ENCODE measurements around the gene ALKBH5. TPM values are rescaled to one million over a fixed set of nuclear protein-coding genes. Genes with fewer than 3 reads are reported as not detected.

The ALKBH5 gene
- total and polyA plus RNA-seq, 2 experiments from 2014 or later: 32.2 to 117 TPM

DNA sequence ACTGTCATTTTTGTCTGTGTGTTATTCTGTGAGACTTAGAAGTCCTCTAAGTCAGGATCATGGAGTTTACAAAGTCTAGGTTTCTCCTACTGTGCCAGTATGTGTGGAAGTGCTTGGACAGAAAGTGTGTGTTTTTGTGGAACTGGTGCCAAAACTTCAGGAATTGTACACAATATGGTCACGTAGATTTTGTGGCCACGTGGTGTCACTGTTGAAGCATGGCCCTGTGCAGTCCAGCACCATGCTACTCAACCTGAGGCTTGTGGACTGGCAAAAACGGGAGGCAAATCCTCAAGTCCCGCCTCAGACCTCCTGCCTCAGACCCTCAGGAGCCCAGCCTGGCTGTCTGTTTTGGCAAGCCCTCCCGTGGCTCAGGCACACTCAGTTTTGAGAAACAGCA lies 16.7 kb upstream of the ALKBH5 start:
- Mint-ChIP-seq H3K4me1 (no peaks in the 10 kb centered on the region; the same call in 2 of the 3 replicates), H3K36me3 (ENCODE audit: low read depth) (no peaks in the 10 kb centered on the region; the same call in 2 of the 3 replicates), H3K4me3 (no peak overlapping the region), H3K27me3 (ENCODE audit: insufficient read depth, low read depth, poor library complexity) (peaks cover 10% of the 10 kb centered on the region), H3K27ac (no peak overlapping the region), H3K9me3 (no peaks in the 10 kb centered on the region)
- Histone ChIP-seq H3K79me2 (replicated peaks; ENCODE audit: insufficient read depth) (no peaks in the 10 kb centered on the region), H3K4me2 (no peak overlapping the region), H2AFZ (no peak overlapping the region), H3K36me3 (ENCODE audit: insufficient read depth) (no peaks in the 10 kb centered on the region), H4K20me1 (replicated peaks; ENCODE audit: insufficient read depth) (no peaks in the 10 kb centered on the region), H3K4me3 (no peak overlapping the region), H3K9me2 (ENCODE audit: insufficient read depth) (no peaks in the 10 kb centered on the region), H3K27me3 (ENCODE audit: insufficient read depth) (no peaks in the 10 kb centered on the region), H3K27ac (ENCODE audit: low read depth) (no peak overlapping the region), H3F3A (replicated peaks; ENCODE audit: low read depth) (no peaks in the 10 kb centered on the region), H3K4me1 (ENCODE audit: insufficient read depth) (no peaks in the 10 kb centered on the region)
- DNase-seq (ENCODE audit: low spot score) (no peak), ATAC-seq (peak; percentile 42)
- TF ChIP-seq, protein P1, sequence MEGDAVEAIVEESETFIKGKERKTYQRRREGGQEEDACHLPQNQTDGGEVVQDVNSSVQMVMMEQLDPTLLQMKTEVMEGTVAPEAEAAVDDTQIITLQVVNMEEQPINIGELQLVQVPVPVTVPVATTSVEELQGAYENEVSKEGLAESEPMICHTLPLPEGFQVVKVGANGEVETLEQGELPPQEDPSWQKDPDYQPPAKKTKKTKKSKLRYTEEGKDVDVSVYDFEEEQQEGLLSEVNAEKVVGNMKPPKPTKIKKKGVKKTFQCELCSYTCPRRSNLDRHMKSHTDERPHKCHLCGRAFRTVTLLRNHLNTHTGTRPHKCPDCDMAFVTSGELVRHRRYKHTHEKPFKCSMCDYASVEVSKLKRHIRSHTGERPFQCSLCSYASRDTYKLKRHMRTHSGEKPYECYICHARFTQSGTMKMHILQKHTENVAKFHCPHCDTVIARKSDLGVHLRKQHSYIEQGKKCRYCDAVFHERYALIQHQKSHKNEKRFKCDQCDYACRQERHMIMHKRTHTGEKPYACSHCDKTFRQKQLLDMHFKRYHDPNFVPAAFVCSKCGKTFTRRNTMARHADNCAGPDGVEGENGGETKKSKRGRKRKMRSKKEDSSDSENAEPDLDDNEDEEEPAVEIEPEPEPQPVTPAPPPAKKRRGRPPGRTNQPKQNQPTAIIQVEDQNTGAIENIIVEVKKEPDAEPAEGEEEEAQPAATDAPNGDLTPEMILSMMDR (conservative IDR thresholded peaks at IDR 0.05; ENCODE audit: low read depth in 2 of 2): peak; percentile 8 to 55; a peak in 2 of 4 replicates
- no peak for TF ChIP-seq EZH2 (IDR thresholded peaks at IDR 0.05; ENCODE audit: low read depth, unreplicated experiment)
- no peak for TF ChIP-seq STAT1 (IDR thresholded peaks at IDR 0.05; ENCODE audit: unreplicated experiment)

DNA sequence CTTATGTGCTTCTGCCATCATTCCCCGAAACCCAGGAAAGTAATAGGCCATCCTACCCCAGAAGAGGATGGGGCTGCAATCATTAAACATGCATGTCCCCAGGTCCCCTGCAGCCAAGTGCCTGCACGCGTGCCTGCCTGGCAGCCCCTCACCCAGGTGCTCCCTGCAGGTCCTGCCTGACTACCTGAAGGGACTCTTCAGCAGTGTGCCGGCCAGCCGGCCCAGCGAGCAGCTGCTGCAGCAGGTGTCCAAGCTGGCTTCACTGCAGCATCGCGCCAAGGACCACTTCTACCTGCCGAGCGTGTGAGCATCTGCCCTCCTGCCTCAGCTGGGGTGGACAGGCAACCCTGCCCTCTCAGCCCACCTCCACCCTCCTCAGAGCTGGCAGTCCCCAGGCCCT lies 16.2 kb upstream of the ALKBH5 start:
- H3K27ac Mint-ChIP-seq: no peak overlapping the region
- TF ChIP-seq EZH2phosphoT487 (IDR thresholded peaks at IDR 0.05; ENCODE audit: unreplicated experiment) (no peak), JUNB (IDR thresholded peaks at IDR 0.05; ENCODE audit: unreplicated experiment) (no peak), ZNF114 (CRISPR knock-in tag; IDR thresholded peaks at IDR 0.05) (no peak), CREB1 (CRISPR knock-in tag; IDR thresholded peaks at IDR 0.05; ENCODE audit: low read depth) (no peak), ZNF331 (CRISPR knock-in tag; IDR thresholded peaks at IDR 0.05; ENCODE audit: low read depth) (no peak), POLR2AphosphoS5 (IDR thresholded peaks at IDR 0.05; ENCODE audit: low read depth) (no peak), NANOG (IDR thresholded peaks at IDR 0.05; ENCODE audit: borderline replicate concordance) (no peak)
- TF ChIP-seq, protein P1 (conservative IDR thresholded peaks at IDR 0.05; ENCODE audit: low read depth in 2 of 2): no peak
- TF ChIP-seq, protein P2, sequence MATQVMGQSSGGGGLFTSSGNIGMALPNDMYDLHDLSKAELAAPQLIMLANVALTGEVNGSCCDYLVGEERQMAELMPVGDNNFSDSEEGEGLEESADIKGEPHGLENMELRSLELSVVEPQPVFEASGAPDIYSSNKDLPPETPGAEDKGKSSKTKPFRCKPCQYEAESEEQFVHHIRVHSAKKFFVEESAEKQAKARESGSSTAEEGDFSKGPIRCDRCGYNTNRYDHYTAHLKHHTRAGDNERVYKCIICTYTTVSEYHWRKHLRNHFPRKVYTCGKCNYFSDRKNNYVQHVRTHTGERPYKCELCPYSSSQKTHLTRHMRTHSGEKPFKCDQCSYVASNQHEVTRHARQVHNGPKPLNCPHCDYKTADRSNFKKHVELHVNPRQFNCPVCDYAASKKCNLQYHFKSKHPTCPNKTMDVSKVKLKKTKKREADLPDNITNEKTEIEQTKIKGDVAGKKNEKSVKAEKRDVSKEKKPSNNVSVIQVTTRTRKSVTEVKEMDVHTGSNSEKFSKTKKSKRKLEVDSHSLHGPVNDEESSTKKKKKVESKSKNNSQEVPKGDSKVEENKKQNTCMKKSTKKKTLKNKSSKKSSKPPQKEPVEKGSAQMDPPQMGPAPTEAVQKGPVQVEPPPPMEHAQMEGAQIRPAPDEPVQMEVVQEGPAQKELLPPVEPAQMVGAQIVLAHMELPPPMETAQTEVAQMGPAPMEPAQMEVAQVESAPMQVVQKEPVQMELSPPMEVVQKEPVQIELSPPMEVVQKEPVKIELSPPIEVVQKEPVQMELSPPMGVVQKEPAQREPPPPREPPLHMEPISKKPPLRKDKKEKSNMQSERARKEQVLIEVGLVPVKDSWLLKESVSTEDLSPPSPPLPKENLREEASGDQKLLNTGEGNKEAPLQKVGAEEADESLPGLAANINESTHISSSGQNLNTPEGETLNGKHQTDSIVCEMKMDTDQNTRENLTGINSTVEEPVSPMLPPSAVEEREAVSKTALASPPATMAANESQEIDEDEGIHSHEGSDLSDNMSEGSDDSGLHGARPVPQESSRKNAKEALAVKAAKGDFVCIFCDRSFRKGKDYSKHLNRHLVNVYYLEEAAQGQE (IDR thresholded peaks at IDR 0.05; ENCODE audit: unreplicated experiment): no peak
- TF ChIP-seq, protein P3, sequence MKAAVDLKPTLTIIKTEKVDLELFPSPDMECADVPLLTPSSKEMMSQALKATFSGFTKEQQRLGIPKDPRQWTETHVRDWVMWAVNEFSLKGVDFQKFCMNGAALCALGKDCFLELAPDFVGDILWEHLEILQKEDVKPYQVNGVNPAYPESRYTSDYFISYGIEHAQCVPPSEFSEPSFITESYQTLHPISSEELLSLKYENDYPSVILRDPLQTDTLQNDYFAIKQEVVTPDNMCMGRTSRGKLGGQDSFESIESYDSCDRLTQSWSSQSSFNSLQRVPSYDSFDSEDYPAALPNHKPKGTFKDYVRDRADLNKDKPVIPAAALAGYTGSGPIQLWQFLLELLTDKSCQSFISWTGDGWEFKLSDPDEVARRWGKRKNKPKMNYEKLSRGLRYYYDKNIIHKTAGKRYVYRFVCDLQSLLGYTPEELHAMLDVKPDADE (IDR thresholded peaks at IDR 0.05): no peak

More for the DNA sequence above, 16.2 kb upstream of the ALKBH5 start:
- Histone ChIP-seq H3K79me2 (replicated peaks; ENCODE audit: insufficient read depth) (no peaks in the 10 kb centered on the region), H2AFZ (no peak overlapping the region), H3K4me2 (no peak overlapping the region), H3F3A (replicated peaks; ENCODE audit: low read depth) (no peaks in the 10 kb centered on the region), H4K20me1 (replicated peaks; ENCODE audit: insufficient read depth) (no peaks in the 10 kb centered on the region), H3K27ac (ENCODE audit: low read depth) (no peak overlapping the region), H3K36me3 (ENCODE audit: insufficient read depth) (no peaks in the 10 kb centered on the region), H3K27me3 (ENCODE audit: insufficient read depth) (no peaks in the 10 kb centered on the region), H3K4me3 (no peak overlapping the region), H3K9me2 (ENCODE audit: insufficient read depth) (no peaks in the 10 kb centered on the region), H3K4me1 (ENCODE audit: insufficient read depth) (no peaks in the 10 kb centered on the region)
- Mint-ChIP-seq H3K36me3 (ENCODE audit: low read depth) (no peaks in the 10 kb centered on the region; the same call in 2 of the 3 replicates), H3K27me3 (ENCODE audit: insufficient read depth, low read depth, poor library complexity) (peaks cover 10% of the 10 kb centered on the region), H3K4me3 (no peak overlapping the region), H3K4me1 (no peaks in the 10 kb centered on the region; the same call in 2 of the 3 replicates), H3K9me3 (no peaks in the 10 kb centered on the region; the same call in 2 of the 3 replicates)
- ATAC-seq (no peak), DNase-seq (ENCODE audit: low spot score) (no peak)

Data from GM23338 (cell line).